Measurements from ENCODE around the gene PSME4.

PSME4 gene

GRCh38 chr2:53970724-53971602 lies at the start of gene PSME4:
PSME4 (minus strand) TSS chr2:53970993; CDS start chr2:53970784, 209 bp downstream.
- DNase-seq (ENCODE audit: low spot score) = peak; percentile 90

GRCh38 chr2:54015798-54016699 lies 45.3 kb upstream of the PSME4 start:
- peak; percentile 24 for DNase-seq (ENCODE audit: low spot score)

GRCh38 chr2:54013996-54014395 lies 43.2 kb upstream of the PSME4 start:
- DNase-seq (ENCODE audit: low spot score) = no peak

- DNase-seq (ENCODE audit: low spot score) = no peak
These were observed 41.8 kb upstream of the PSME4 start for GRCh38 chr2:54012538-54013141.

- no peak for DNase-seq (ENCODE audit: low spot score)
These were observed 38.8 kb upstream of the PSME4 start for GRCh38 chr2:54009549-54009948.

- peak; percentile 25 for DNase-seq (ENCODE audit: low spot score)
These were observed 37.6 kb upstream of the PSME4 start for GRCh38 chr2:54008439-54008838.

- DNase-seq (ENCODE audit: low spot score) = no peak
These were observed 29.7 kb upstream of the PSME4 start for GRCh38 chr2:54000524-54000923.

GRCh38 chr2:54000122-54000521 lies 29.3 kb upstream of the PSME4 start:
- no peak for DNase-seq (ENCODE audit: low spot score)

GRCh38 chr2:53998834-53999233 lies 28.0 kb upstream of the PSME4 start:
- DNase-seq (ENCODE audit: low spot score) = no peak

- no peak for DNase-seq (ENCODE audit: low spot score)
These were observed 24.3 kb upstream of the PSME4 start for GRCh38 chr2:53994818-53995808.

- DNase-seq (ENCODE audit: low spot score) = no peak
These were observed 21.2 kb upstream of the PSME4 start for GRCh38 chr2:53991948-53992347.

GRCh38 chr2:53989210-53989862 lies 18.5 kb upstream of the PSME4 start:
- DNase-seq (ENCODE audit: low spot score) = no peak

- DNase-seq (ENCODE audit: low spot score) = no peak
These were observed 16.6 kb upstream of the PSME4 start for GRCh38 chr2:53987336-53987921.

- no peak for DNase-seq (ENCODE audit: low spot score)
These were observed 14.9 kb upstream of the PSME4 start for GRCh38 chr2:53985646-53986045.

- peak; percentile 43 for DNase-seq (ENCODE audit: low spot score)
These were observed 647 bp downstream of the PSME4 start for GRCh38 chr2:53969968-53970723.

- DNase-seq (ENCODE audit: low spot score) = peak; percentile 84
These were observed 1.4 kb downstream of the PSME4 start for GRCh38 chr2:53969285-53969967.

GRCh38 chr2:53964987-53965687 lies 5.7 kb downstream of the PSME4 start:
- no peak for DNase-seq (ENCODE audit: low spot score)

- DNase-seq (ENCODE audit: low spot score) = peak; percentile 21
These were observed 6.4 kb downstream of the PSME4 start for GRCh38 chr2:53964257-53964952.
